Activated T-cell treated with anti-CD3 and anti-CD28 coated beads for 24 hours (primary cell): ENCODE results near the gene MTHFSD.

ENCODE experiments used
- DNase-seq: peaks from one replicate; pipeline ENCODE4 v3.0.0-alpha.2; 2020; ENCODE audit warnings: low read depth

MTHFSD gene

DNA sequence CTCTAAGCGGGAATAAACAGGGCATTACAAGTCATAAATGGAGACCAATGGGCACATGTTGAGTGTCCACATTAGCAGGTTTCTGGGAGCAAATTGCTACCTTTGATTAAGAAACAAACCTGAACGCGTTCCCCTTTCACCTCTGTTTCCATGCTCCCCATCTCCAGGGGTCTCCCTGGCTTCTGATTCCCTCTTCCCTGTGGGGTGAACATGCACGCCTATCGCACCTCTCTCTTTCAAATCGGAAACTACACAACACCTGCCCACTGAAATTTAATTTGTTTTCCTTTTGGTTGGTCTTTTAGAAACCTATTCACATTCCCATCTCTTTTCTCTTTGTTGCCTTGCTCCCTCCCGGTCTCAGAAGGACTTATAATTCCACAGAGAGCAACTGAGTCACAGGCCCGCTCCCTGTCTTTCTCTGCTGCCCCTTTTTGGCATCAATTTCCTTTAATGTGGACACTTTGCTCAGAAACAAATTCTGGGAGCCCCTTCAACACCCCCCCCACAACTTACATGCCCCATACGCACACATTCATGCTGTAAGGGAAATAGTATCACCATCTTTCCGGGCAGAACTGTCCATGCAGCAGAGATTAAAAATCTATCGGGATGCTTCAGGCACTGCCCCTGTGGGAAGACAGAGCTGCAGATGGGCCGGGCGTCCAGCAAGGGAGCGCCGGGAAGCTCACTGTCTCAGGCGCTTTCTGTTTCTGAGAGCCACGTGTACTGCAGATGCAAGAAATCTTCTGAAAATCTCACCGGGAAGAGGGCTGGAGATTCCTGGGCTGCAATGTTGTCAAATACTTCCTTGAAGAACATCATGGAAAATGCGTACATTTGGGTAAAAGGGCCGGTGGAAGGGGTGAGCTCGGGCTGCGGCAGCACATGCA is 51.9 kb downstream of the MTHFSD start:
- DNase-seq, result no peak

DNA sequence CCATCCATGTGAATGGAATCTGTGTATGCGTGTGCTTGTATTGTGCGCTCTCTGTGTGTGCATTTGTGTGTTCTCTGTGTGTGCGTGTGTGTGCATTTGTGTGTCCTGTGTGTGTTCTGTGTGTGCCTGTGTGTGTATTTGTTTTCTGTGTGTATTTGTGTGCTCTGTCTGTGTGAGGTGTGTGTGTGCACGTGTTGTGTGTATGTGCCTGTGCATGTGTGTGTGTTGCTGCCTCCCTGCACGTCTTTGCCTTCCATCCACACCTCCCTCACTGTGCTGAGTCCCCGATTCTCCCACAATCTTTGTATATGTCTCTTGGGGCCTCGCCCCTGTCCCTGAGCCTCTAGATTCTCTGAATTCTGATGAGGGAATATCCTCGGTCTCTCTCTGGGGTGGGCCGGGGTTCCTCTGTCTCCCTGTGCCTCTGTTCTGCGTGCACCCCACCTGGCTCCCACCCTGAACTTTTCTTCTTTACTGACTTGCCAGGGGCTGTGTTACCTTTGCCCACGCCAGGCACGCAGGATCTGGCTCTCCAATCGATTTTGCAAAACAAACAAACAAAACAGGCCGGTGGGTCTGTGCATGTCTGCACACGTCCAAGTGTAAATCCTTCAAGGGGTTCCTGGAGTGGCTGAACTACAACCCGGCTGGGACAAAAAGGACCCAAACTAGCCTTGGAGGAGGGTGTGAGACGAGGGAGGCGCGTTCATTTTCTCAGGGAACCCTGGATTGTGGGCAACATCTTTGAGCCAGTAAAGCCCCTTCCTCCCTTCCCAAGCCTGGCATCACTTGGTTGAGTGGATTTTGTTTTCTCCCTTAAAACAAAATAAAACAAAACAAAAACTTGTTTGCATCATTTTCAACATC is 52.8 kb downstream of the MTHFSD start:
- no peak for DNase-seq

DNA sequence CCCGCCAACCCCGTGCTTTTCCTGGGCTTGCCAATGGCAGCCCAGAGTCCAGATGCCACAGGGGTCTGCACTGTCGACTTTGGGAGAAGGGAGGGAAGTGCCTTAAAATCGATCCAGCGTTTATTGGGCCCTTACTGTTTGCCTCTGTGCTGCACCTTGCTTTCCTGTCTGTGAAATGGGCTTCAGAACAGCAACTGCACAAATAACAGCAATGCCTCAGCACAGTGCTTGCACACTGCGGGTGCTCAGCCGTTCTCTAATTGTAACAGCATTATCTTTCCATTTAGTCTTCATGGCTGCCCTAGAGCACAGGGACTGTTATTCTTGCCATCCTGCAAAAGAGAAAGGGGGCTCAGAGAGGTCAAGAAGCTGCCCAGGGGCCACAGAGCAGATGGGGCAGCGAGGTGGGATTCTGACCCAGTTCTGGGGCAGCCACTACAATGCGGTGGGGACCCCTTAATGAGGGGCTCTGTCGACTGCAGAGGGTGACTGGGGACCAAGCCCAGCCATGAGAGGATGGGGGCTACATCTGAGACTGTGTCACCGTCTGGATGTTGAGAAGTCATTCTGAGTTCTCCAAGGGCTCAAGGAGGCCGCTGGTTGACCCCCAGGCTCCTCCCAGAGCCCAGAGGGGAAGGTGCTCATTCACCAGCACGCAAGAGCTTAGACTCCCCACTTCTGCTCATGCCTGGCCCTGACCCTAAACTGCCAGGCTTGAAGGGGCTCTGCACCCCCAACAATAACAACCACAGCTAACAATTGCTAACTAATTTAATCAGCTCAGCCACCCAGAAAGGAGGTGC is 54.1 kb downstream of the MTHFSD start:
- no peak for DNase-seq

DNA sequence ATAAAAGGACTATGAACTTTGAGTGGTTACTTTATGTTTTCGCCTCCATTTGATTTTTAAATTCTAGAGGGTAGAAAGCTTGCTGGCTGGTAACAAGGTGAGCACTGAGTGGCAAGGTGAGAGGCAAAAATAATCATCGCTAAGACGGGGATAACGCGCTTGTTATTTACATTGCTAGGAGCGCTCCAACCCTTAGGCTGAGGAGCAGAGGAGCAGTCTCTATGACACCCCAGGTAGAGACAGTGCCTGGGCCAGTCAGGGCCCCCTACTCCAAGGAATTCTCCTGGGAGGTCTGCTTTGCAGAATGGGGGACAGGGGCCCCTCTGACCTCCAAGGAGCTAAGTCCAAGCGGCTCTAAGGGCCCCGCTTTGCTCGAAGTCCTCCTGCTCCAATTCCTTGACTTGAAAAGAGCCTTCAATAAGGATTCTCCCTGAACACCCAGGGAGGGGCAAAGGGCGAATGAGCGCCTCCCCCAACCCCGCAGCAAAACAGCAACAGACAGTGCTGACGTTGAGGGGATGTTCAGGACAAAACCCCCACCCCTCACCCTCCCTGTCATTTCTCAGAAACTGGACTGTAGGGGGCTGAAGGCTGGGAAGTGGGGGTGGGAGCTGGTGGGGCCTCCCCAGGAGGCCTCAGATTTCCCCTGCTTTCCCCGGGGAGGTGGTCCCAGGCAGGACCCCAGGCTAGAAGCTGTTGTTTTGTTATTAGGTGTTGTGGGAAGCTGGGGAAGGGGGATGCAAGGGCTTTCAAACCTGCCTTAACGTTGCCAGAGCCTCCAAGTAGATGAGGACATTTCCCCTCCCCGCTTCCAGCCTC is 54.9 kb downstream of the MTHFSD start:
- no peak for DNase-seq

DNA sequence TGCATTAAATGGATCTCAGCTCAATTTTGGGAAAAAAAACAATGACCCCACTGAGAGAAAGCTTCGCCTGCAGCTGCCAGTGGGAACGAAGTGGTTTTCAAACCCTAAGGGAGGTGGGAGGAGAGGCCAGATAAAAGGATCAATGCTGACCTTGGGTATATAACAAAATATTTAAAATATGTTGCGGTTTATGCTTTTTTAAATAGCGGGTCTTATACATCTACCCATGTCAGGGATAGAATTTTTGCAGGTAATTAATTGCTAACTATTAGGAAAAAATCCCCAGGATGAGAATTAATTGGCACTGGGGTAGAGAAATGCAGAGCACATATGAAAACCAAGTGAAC is 55.6 kb downstream of the MTHFSD start:
- no peak for DNase-seq

DNA sequence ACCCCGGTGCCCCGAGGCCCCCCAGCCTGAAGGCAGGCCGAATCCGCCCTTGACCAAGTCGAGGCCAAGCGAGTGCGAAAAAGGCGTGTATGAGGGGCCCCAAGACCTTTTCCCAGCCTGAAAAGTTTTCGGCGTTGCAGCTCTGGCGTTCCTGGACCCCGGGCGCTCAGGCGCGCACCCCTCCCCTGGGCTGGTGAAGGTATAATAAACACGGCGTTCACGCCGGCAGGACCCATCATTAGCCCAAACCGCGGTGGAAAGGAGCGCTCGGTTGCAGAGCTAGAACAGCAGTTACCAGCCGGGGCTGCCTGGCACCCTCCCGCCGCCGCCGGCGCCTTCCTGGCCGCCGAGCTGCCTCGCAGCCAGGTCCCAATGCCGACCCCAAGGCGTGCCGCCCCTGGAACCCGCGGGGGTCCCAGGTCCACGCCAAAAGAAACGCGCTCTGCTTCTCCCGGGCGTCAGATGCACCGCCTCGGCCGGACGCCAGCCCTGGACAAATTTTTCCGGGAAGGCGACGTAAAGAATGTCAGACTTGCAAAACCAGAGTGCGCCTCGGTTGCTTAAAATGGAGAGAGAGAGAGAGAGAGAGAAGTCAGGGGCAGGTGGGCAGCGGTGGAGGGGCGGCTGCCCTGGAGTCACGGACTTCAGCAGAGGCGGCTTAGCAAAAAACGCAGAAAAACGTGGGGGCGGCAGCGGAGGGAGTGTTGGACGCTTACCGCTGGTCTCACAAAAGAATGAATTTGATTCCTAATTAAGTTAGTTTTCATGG is 56.2 kb downstream of the MTHFSD start:
- DNase-seq, result no peak

DNA sequence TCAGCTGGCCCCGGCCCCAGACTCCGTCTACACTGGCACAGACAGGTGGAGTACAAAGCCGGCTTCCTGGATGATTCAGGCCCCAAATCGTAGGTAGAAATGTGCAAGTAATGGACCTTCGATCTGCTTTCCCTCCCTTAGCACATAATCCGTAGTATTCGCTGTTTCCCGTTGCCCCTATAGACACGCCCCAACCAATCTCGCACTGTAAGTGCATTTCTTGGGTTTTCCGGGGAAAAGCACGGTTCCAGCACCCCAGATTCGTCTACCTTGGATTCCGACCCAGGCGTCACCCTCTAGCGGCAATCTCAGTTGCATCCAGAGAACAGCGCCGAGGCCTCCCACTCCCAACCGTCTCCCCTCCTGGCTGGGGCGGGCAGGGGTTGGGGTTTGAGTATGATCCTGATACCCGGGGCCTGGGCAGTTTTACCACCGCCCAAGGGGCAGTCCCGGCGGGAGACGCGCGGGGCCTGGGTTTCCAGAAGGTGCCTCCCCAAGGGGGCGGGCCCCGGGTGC is 56.8 kb downstream of the MTHFSD start:
- DNase-seq, result no peak

DNA sequence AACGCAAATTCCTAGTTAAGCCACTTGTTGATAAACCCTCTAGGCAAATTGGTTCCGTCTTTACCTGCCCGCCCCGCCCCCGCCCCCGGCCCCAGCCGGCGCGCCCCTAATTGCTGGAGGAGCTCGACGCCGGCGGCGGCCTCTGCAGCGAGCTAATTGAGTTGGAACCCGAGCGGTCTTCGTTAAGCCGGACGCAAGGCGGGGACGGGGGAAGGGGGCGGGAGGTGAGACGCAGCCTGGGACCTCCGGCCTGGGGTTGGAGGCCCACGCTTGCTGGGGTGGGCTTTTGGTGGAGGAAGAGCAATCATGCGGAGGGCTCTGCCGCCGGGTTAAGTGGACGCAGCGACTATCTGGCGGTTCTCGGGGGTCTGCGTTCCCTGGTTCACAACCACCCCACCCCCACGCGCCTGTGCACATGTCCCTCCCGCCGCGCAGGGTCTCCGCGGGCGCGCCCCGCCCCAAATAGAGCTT is 57.4 kb downstream of the MTHFSD start:
- DNase-seq, result no peak

DNA sequence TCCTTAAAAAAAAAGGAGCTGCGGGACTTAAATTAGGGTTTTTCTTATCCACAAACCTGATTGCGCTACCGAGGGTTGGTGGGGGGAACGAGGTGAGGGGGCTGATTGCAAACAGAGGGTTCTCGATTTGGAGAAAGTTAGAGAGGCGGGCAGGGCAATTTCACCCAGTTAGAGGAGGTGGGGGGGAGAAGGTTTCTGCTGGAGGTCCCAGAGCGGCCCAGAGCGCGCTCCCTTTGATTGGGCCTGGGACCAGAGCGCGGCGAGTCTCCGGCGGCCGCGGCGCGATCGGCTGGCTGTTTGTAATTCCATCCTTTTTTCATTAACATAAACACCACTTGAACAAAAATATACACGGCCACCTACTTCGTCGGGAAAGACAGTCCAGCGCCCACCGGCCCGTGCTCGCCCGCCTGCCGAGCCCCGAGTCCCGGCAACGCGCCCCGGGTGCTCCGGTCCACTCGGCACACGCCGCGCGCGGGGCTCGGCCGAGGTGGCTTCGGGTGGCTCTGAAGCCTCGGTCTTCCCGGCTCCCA is 58.0 kb downstream of the MTHFSD start:
- no peak for DNase-seq

DNA sequence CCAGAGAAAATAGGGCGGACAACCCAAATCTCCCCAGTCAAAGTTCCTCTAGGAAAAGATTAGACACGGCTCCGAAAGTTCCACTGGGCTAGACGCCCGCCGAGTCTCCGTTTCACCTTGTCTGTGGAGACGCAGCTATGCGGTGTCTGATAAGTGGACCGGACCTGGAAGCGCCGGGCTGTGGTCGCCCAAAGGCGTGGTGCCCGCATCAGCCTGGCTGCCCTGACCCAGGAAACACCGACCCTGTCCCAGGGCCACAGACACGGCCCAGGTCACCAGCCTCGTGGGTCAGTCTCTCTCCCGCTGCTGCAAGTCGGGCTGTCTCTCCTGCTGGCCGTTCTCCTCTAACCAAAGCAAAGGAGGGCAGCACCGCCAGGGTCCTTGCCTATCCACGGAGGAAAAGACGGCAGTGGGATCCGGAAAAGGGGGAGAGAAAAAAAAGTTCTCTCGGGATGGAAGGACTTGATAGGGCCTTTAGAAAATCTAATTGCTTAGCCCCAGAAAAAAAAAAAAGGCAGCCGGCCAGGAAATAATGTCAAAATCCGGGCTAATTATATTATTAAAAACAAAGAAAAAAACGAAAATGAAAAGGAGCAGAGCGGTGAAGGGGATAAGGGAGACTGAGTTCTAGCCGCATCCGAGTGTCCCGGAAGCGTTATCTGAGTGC is 58.6 kb downstream of the MTHFSD start:
- no peak for DNase-seq

DNA sequence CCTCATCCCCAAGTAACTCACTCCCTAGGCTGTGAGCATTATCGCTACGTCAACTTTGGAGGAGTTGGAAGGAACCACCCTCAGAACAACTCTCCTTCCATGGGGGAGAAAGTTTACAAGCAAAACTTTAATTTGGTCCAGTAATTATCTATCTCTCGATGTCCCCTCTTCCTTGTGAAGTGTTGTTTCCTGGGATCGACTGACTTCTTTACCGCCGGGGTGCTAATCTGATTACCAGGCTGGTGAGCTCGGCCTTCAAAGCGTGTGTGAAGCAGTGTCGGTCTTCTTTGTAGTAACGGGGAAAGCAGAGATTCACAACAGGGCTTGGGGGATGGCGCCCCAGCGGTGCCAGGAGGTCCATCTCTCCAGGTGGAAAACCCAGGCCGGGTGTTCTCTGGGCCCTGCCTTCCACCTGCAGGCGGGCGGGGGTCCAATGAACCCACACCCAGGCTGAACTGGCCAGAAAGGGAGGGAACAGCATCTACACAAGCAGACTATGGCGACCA is 59.2 kb downstream of the MTHFSD start:
- DNase-seq, result no peak

DNA sequence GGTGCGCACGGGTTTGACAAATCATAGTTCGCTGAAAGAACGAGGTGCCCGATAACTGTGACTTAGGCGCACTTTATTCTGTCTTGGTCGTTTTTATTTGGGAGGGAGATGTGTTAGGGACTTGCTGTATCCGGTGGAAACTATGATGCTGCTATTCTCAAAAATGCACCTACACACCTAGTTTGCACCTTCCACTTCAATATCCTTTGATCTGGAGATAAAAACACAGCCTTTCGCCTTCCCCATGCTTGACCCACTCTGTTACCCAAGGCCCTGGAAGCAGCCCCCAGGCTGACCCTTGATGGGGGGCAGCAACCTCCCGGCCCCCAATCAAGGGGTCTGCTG is 59.7 kb downstream of the MTHFSD start:
- DNase-seq, result no peak

DNA sequence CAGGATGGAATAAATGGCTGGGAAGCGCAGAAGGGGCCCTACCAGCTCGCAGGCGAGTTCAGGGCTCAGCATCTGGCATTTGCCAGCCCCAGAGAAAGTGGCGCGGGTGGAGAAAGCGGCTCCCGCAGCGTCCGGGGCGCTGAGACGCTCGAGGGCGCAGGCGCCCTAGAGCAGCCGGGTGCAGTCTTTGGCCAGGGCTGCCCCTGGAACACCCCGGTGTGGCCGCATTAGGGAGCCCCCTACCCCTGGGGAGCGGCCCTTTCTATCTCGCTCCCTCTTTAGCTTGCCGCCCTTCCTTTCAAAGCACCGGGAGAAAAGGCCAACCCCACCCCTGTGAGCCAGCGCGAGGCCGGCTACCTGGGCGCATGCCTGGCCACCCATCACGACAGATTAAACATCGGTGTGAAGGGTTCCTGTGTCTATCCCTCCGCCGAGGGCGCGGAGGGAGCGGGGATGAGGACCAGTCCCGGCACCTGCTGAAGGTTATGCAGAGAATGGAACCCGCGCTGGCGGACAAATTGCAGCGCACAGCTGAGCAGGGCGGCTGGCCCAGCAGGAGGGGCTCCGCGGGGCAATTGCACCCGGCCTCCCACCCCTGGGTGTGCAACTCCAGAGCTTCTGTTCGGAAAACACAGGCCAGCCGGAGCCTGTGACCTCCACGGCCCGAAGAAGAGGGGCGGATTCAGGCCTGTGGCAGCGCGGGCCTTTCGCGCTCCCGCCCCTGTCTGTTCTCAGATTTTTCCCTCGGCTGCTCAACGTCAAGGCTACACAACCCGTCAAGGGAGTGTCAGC is 60.3 kb downstream of the MTHFSD start:
- no peak for DNase-seq

DNA sequence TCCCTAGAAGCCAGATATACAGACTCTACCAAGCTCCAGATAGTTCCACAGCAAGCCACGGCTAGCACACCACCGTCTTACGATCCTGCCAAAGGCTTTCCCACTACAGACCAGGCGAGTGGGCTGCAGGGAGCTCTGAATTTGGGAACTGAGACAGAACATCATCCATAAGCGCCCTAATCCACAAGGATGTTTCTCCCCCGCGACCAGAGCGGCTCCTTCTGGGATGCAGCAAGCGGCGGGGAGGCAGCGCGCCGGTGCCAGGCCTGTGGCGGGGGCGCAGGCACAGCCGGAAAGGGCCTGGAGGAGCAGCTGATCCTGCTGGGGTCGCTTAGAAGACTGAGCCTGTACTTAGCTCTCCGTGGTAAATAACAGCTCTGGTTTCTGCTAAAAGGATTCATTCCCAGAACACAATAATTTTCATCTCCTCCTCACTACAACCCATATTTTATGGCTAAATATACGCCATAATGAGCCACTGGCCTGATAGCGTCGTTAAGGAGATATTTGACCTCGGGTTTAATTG is 60.9 kb downstream of the MTHFSD start:
- DNase-seq, result no peak

DNA sequence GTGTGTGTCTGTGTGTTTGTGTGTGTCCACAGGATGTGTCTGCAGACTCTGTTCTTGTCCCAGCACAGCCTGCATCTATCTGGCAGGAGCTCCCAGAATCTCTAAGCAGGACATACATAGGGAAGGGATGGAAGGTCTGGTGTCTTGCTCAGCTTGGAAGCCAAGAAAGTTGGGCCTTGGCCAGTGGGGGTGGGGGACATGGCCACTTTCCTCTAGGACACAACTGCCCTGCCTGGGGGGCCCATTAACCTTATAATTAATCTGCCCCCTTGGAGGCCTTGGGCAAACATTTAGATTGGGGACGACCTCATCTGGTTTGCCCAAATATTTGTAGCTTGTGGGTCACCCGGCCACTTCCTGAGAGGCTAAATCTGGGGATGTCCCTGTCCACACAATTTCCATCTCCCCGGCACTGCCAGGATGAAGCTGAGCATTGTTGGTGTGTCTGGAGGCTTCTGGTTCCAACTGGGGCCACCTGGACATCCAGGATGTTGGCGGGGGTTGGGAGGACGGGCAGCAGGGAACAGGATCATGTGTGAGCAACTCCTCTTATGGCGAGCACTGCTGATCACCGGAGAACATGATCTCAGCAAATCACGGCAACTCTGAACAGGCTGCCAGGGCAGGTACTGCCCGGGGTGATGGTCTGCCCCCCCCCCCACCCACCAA is 61.9 kb downstream of the MTHFSD start:
- no peak for DNase-seq

DNA sequence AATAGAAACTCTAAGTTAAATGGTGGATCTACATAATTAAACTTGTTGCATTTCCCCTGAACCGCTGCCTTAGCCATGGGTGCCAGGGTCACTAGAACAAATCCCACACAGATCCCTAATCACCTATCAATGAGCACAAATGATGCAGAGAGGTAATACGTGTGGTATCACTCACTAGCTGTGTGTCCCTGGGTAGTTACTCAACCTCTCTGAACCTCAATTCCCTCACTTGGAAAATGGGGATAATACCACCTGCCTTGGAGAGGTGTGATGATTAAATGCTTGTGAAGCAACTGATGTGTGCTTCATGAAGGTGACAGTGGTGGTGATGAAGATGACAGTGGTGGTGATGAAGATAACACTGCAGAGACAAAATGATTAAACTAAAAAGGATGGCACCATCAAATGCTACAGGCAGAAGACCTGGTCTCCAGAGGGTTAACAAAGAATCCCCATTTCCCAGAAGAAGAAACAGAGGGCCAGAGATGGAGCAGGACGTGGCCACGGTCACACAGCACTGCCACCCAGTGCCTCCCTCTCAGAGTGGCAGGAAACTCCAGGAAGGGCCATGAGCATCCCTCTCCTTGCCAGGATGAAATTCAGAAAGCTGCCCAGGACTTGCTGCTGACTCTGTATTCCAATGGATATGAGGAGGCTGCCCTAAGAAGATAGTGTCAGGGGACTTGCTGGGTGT is 62.6 kb downstream of the MTHFSD start:
- DNase-seq, result no peak

DNA sequence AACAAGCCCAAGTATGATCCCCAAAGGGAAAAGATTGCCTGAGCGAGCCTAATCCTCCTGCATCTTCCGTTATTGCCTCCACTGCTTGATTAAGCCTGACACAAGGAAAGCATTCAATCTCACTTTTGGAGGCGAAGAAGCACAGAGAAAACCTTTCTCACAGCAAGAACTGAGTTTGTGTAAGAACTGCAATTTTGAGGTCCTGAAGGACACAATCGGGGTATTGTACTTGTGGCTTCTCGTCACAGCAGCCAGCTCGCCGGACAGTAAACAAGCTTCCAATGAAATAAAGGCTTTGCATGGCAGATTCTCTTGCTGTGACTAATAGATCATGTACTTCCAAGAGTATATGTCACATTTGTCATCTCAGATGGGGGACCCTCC is 63.4 kb downstream of the MTHFSD start:
- DNase-seq, result no peak
